ENCODE measurements around the gene RALB.

RALB gene

GRCh38 chr2:120342446-120342845 lies 89.8 kb downstream of the RALB start:
- no peak overlapping the region for H2AFZ ChIP-seq (ENCODE audit: low read length, unreplicated experiment)
- H3K4me3 ChIP-seq (ENCODE audit: low read depth, low read length): no peak overlapping the region
- H3K27me3 ChIP-seq (ENCODE audit: insufficient read depth, low read length): peaks cover 58% of the 10 kb centered on the region
- no peaks in the 10 kb centered on the region for H3K4me1 ChIP-seq (ENCODE audit: control insufficient read depth, insufficient read depth, low read length, unreplicated experiment)
- no peaks in the 10 kb centered on the region for H3K36me3 ChIP-seq (ENCODE audit: insufficient read depth, low read length)
- no peaks in the 10 kb centered on the region for H3K79me2 ChIP-seq (ENCODE audit: control insufficient read depth, insufficient read depth, low read length, unreplicated experiment)
- H3K27ac ChIP-seq (ENCODE audit: low read depth, low read length): no peak overlapping the region

- Histone ChIP-seq H3K79me2 (ENCODE audit: control insufficient read depth, insufficient read depth, low read length, unreplicated experiment) (no peaks in the 10 kb centered on the region), H3K27ac (ENCODE audit: low read depth, low read length) (no peak overlapping the region), H3K36me3 (ENCODE audit: insufficient read depth, low read length) (no peaks in the 10 kb centered on the region), H3K4me3 (ENCODE audit: low read depth, low read length) (no peak overlapping the region), H3K27me3 (ENCODE audit: insufficient read depth, low read length) (peaks cover 64% of the 10 kb centered on the region), H3K4me1 (ENCODE audit: control insufficient read depth, insufficient read depth, low read length, unreplicated experiment) (no peaks in the 10 kb centered on the region), H2AFZ (ENCODE audit: low read length, unreplicated experiment) (no peak overlapping the region)
Observed at GRCh38 chr2:120343100-120343432, 90.4 kb downstream of the RALB start.

- H3K27ac ChIP-seq (ENCODE audit: low read depth, low read length): no peak overlapping the region
- no peak overlapping the region for H2AFZ ChIP-seq (ENCODE audit: low read length, unreplicated experiment)
- H3K36me3 ChIP-seq (ENCODE audit: insufficient read depth, low read length): no peaks in the 10 kb centered on the region
- no peaks in the 10 kb centered on the region for H3K4me1 ChIP-seq (ENCODE audit: control insufficient read depth, insufficient read depth, low read length, unreplicated experiment)
- no peak overlapping the region for H3K4me3 ChIP-seq (ENCODE audit: low read depth, low read length)
- H3K27me3 ChIP-seq (ENCODE audit: insufficient read depth, low read length): peaks cover 69% of the 10 kb centered on the region
- H3K79me2 ChIP-seq (ENCODE audit: control insufficient read depth, insufficient read depth, low read length, unreplicated experiment): no peaks in the 10 kb centered on the region
Observed at GRCh38 chr2:120343433-120344105, 90.9 kb downstream of the RALB start.

Measured in ACC112 (cell line).